Spleen (tissue), 7 donors: ENCODE results near the gene FAM216A.

Source experiments
- CTCF ChIP-seq, 11 experiments: fragments of 200-600 bp in 7 of 11; fragments of 450-650 bp in 4 of 11; sonication (generic) in 4 of 11; IDR thresholded peaks in 8 of 11; conservative IDR thresholded peaks in 3 of 11; 1 replicate in 7 of 11; 2 replicates in 4 of 11; pipeline versions ENCODE4 v1.4.0 to v1.8.0; 2016 to 2021; ENCODE audit warnings: antibody characterized with exemption in 11 of 11, inconsistent platforms in 4 of 11, mild to moderate bottlenecking in 1 of 11
- POLR2A ChIP-seq, 3 donors: fragments of 450-650 bp; IDR thresholded peaks; one replicate each; pipeline ENCODE4 v1.5.1; 2017; ENCODE audit warnings: antibody characterized with exemption in 3 of 3, mild to moderate bottlenecking in 1 of 3
- donor health status: DM: no; HTN: no; CAD: no; lungs with moderate emphysema.
- donor health status: DM: no; HTN: no; CAD: no.
- donor health status: DM: no; HTN: no; CAD: no.

DNA sequence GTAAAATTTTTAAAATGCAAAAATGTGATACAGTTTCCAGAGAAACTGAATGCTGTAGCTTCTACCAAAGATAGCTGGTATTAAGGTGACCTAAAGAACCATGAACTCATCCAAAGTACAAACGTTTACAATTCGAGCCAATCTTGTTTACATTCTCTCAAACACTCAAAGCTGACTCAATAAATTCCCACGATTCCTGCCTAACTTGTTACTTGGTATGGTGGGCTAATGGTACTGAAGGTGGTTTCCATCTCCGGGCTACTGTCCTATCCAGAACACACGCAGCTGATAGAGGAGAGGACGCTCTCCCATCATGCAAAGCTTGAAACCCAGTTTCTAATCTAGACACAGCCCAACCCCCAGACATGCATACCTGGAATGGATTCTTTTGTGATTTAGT lies 65.0 kb downstream of the FAM216A start:
- no peak for TF ChIP-seq CTCF (IDR thresholded peaks at IDR 0.05 in 8 of 11, conservative IDR thresholded peaks at IDR 0.05 in 3 of 11)
- TF ChIP-seq POLR2A (IDR thresholded peaks at IDR 0.05): no peak
